Astrocyte (in vitro differentiated cells and primary cell): Measurements from ENCODE around the gene LRP1B.

ENCODE experiments used
- CTCF ChIP-seq: IDR thresholded peaks from 2 replicates; pipeline ENCODE4 v1.5.1; 2011; ENCODE audit warnings: low read depth, mild to moderate bottlenecking, inconsistent platforms, low read length, moderate library complexity; ENCODE audit not compliant: insufficient read depth
- EZH2 ChIP-seq: IDR thresholded peaks from 2 replicates; pipeline ENCODE4 v1.6.1; 2012; ENCODE audit warnings: mild to moderate bottlenecking, low read length, inconsistent platforms; ENCODE audit not compliant: insufficient read depth

- TF ChIP-seq CTCF (no peak), EZH2 (no peak)
Measured at GRCh38 chr2:140630557-140630956, 1500.3 kb downstream of the LRP1B start.
